Left lung (tissue), 10 donors: Measurements from ENCODE around the gene ALK. TPM values are rescaled to one million over a fixed set of nuclear protein-coding genes. Genes with fewer than 3 reads are reported as not detected.

Source experiments
- ATAC-seq: fragments of 200-7000 bp; cut with Tn5 transposase; one replicate; pipeline ENCODE4 v1.9.1; 2020; ENCODE audit warnings: moderate library complexity
- DNase-seq, 4 donors: peaks; one replicate each; pipeline ENCODE4 v3.0.0-alpha.2; 2013 to 2020
- H3K27ac ChIP-seq, 2 donors: fragments of 200-600 bp; sonication (generic) in 1 of 2; one replicate each; pipeline versions ENCODE4 v1.5.0 to v1.8.0; 2020 to 2021
- H3K27me3 ChIP-seq, 2 donors: fragments of 200-600 bp; sonication (generic) in 1 of 2; one replicate each; pipeline versions ENCODE4 v1.5.0 to v1.8.0; 2020 to 2021
- H3K36me3 ChIP-seq, 2 donors: fragments of 200-600 bp; sonication (generic) in 1 of 2; one replicate each; pipeline versions ENCODE4 v1.5.0 to v1.8.0; 2020 to 2021
- H3K4me1 ChIP-seq, 2 donors: fragments of 200-600 bp; one replicate each; pipeline ENCODE4 v1.8.0; 2021
- H3K4me3 ChIP-seq, 2 donors: fragments of 200-600 bp; sonication (generic) in 1 of 2; one replicate each; pipeline versions ENCODE4 v1.5.0 to v1.8.0; 2020 to 2021; ENCODE audit warnings: mild to moderate bottlenecking in 1 of 2
- H3K9me3 ChIP-seq, 2 donors: fragments of 200-600 bp; sonication (generic) in 1 of 2; one replicate each; pipeline versions ENCODE4 v1.5.0 to v1.8.0; 2020 to 2021
- CTCF ChIP-seq, 2 donors: fragments of 200-600 bp; sonication (generic) in 1 of 2; IDR thresholded peaks; one replicate each; pipeline versions ENCODE4 v1.5.0 to v1.8.0; 2021; ENCODE audit warnings: antibody characterized with exemption in 2 of 2
- intact Hi-C, 2 donors: fragments of 100-400 bp; cut with DNase I; formaldehyde crosslinking; loops; one replicate each; pipeline versions ENCODE4 v1.11.2 to v1.14.2; 2022
- polyA plus RNA-seq, 6 donors: library from polyadenylated mRNA; unstranded; fragments of 120-200 nt; gene quantifications; one replicate each; pipeline ENCODE4 v1.2.1, GENCODE V29; 2013; ENCODE audit not compliant: insufficient read length in 6 of 6
- total RNA-seq, 2 donors: library from RNA; stranded (reverse); fragmentation: NEBNext Ultra II Directional; extraction: Animal tissue kit (Norgen Biotek cat#: 25700); gene quantifications; one replicate each; pipeline ENCODE4 v1.2.1, GENCODE V29; 2021
- donor health status: DM: no; HTN: yes; CAD: no.
- donor health status: DM: no; HTN: no; CAD: no.

ALK gene
- total and polyA plus RNA-seq, 8 donors = 0.06 to 0.70 (median 0.12) TPM; not detected in 2

- Histone ChIP-seq H3K27me3 (no peaks in the 10 kb centered on the region), H3K9me3 (no peaks in the 10 kb centered on the region), H3K4me1 (no peaks in the 10 kb centered on the region), H3K4me3 (no peak overlapping the region), H3K27ac (no peak overlapping the region), H3K36me3 (no peaks in the 10 kb centered on the region)
- no peak for DNase-seq
- no peak for TF ChIP-seq CTCF (IDR thresholded peaks at IDR 0.05)
- ATAC-seq = no peak
- intact Hi-C loops = no loop called here
Observed at GRCh38 chr2:29724282-29724681, 197.1 kb downstream of the ALK start.

DNA sequence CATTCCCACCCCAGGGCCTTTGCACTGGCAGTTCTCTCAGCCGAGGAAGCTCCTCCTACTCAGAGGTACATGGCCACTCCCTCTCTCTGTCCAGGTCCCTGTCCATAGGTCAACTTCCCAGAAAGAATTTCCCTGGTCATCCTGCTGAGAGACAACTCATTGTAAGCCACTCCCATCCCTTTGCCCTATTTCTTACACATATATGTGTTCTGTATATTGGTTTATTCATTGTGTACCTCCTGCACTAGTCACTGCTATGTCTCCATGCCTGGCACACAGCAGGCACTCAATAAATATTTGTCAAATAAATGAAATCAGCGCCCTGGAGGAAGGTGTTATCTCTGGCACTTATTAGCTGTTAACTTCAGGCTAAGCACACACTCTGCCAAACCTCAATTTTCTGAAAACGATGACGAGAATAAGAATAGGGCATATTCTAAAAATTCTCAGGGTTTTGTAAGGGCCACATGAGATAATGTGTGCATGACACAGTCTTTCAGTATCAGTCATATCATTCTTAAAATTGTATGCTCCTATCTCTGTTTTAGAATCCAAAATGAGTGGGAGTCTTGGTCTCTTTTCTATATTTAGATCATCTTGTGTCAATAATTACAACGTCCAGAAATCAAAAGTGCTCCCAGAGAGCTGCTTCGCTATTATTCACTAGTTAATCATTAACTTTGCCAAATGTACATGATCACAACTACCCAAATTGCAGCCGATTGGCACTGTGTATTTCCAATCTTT, 198.0 kb downstream of the ALK start:
- H3K4me1 ChIP-seq = no peaks in the 10 kb centered on the region
- H3K27ac ChIP-seq = no peak overlapping the region
- no peaks in the 10 kb centered on the region for H3K36me3 ChIP-seq
- DNase-seq = no peak
- peak; percentile 88 for ATAC-seq
- H3K4me3 ChIP-seq = no peak overlapping the region
- no peak for TF ChIP-seq CTCF (IDR thresholded peaks at IDR 0.05)
- intact Hi-C loops = no loop called here
- no peaks in the 10 kb centered on the region for H3K9me3 ChIP-seq
- H3K27me3 ChIP-seq = no peaks in the 10 kb centered on the region

DNA sequence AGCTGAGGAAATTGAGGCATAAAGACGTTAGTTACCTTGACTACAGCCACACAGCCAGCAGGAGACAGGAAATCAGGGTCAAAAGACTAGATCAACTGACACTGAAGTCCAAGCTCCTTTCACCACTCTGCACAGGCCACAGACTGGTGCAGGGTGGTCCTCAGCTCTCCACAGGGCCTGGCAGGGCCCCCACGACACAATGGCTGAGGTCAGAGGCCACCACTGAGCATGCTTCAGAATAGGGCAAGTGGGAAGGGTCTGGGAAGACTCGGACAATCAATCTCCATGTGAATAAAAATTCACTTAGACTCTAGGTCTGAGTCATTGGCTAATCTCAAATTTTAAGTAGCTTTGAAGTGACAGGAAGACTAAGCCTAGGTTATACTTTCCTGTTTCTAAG, 201.7 kb downstream of the ALK start:
- no peaks in the 10 kb centered on the region for H3K4me1 ChIP-seq
- no peak overlapping the region for H3K27ac ChIP-seq
- H3K27me3 ChIP-seq = no peaks in the 10 kb centered on the region
- TF ChIP-seq CTCF (IDR thresholded peaks at IDR 0.05) = no peak
- no peak overlapping the region for H3K4me3 ChIP-seq
- H3K9me3 ChIP-seq = no peaks in the 10 kb centered on the region
- no peaks in the 10 kb centered on the region for H3K36me3 ChIP-seq
- no peak for ATAC-seq
- intact Hi-C loops = no loop called here
- no peak for DNase-seq

GRCh38 chr2:29718076-29718686, 203.2 kb downstream of the ALK start:
- TF ChIP-seq CTCF (IDR thresholded peaks at IDR 0.05) = no peak
- DNase-seq (no peak), ATAC-seq (no peak)
- Histone ChIP-seq H3K27ac (no peak overlapping the region), H3K9me3 (no peaks in the 10 kb centered on the region), H3K36me3 (no peaks in the 10 kb centered on the region), H3K4me3 (no peak overlapping the region), H3K27me3 (no peaks in the 10 kb centered on the region), H3K4me1 (no peaks in the 10 kb centered on the region)
- intact Hi-C loops = no loop called here

- no peak for ATAC-seq
- intact Hi-C loops = no loop called here
Observed at GRCh38 chr2:29715655-29716054, 205.7 kb downstream of the ALK start.

More at GRCh38 chr2:29715655-29716054, 205.7 kb downstream of the ALK start:
- H3K4me3 ChIP-seq = no peak overlapping the region
- no peak for TF ChIP-seq CTCF (IDR thresholded peaks at IDR 0.05)
- H3K9me3 ChIP-seq = no peaks in the 10 kb centered on the region
- no peaks in the 10 kb centered on the region for H3K36me3 ChIP-seq
- peaks cover 0 to 8% of the 10 kb centered on the region in 2 donors for H3K27me3 ChIP-seq
- H3K4me1 ChIP-seq = no peaks in the 10 kb centered on the region
- H3K27ac ChIP-seq = no peak overlapping the region
- no peak for DNase-seq
